ENCODE results near the gene NFKBIA.
"Not testable (repeated sequence)": the region's sequence is repeated elsewhere in the genome, so short reads cannot be mapped to it uniquely, and the experiment has no call there.

GRCh38 chr14:35355235-35355634, 49.3 kb downstream of the NFKBIA start:
- not testable (repeated sequence) for TF ChIP-seq EZH2 (IDR thresholded peaks at IDR 0.05; ENCODE audit: borderline replicate concordance, low read length); CTCF (conservative IDR thresholded peaks at IDR 0.05 in 1 of 2, IDR thresholded peaks at IDR 0.05 in 1 of 2; ENCODE audit: extremely low read depth in 1 of 2, insufficient read depth in 1 of 2, low read depth in 1 of 2, low read length in 2 of 2)

All from mammary epithelial cell (primary cell).